Esophagus muscularis mucosa (tissue), 4 donors: Measurements from ENCODE around the gene CNTNAP2.

Source experiments
- EP300 ChIP-seq: sonication (generic); formaldehyde crosslinking; IDR thresholded peaks from one replicate; pipeline ENCODE4 v1.6.1; 2017; ENCODE audit warnings: antibody characterized with exemption
- POLR2A ChIP-seq: fragments of 450-650 bp; IDR thresholded peaks from one replicate; pipeline ENCODE4 v1.6.1; 2017; ENCODE audit warnings: antibody characterized with exemption, moderate library complexity, mild to moderate bottlenecking, low read depth
- TF ChIP-seq, protein P1 (sequence below), 3 experiments: fragments of 200-600 bp in 2 of 3; fragments of 450-650 bp in 1 of 3; sonication (generic) in 2 of 3; IDR thresholded peaks; one replicate each; pipeline ENCODE4 v1.5.1; 2017 to 2019; ENCODE audit warnings: antibody characterized with exemption in 3 of 3, mild to moderate bottlenecking in 2 of 3, moderate library complexity in 1 of 3

DNA sequence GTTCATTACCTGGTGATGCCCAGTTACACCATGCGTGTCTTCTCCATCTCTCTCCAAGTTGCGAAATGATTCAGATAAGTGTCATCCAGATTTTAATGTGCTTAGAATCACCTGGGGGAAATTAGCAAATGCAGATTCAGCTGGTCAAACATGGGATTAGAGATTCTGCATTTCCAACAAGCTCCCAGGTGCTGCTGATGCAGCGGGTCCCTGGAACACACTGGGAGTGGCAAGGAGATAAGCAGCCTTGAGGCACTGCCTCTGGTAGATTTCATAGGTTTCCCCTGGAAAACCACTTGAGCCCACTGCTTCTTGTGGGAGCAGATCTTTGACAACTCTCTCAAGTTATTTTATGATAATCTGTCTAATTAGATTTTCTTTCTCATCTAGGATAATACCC, 2278.0 kb downstream of the CNTNAP2 start:
- no peak for TF ChIP-seq POLR2A
- TF ChIP-seq, protein P1, sequence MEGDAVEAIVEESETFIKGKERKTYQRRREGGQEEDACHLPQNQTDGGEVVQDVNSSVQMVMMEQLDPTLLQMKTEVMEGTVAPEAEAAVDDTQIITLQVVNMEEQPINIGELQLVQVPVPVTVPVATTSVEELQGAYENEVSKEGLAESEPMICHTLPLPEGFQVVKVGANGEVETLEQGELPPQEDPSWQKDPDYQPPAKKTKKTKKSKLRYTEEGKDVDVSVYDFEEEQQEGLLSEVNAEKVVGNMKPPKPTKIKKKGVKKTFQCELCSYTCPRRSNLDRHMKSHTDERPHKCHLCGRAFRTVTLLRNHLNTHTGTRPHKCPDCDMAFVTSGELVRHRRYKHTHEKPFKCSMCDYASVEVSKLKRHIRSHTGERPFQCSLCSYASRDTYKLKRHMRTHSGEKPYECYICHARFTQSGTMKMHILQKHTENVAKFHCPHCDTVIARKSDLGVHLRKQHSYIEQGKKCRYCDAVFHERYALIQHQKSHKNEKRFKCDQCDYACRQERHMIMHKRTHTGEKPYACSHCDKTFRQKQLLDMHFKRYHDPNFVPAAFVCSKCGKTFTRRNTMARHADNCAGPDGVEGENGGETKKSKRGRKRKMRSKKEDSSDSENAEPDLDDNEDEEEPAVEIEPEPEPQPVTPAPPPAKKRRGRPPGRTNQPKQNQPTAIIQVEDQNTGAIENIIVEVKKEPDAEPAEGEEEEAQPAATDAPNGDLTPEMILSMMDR (IDR thresholded peaks at IDR 0.05), result no peak
- TF ChIP-seq EP300, result no peak
